ENCODE results near the gene SERTAD3.
"Not testable (repeated sequence)": the region's sequence is repeated elsewhere in the genome, so short reads cannot be mapped to it uniquely, and the experiment has no call there.

SERTAD3 gene

GRCh38 chr19:40428197-40428596 is 15.9 kb downstream of the SERTAD3 start:
- not testable (repeated sequence) for DNase-seq (ENCODE audit: extremely low read depth in 1 of 2, low read depth in 1 of 2)

GRCh38 chr19:40425450-40426287 is 18.5 kb downstream of the SERTAD3 start, which contains the start of gene SERTAD1:
SERTAD1 (minus strand) TSS chr19:40425992; CDS start chr19:40423546, 2,446 bp downstream.
- peak; percentile 100 for DNase-seq (ENCODE audit: extremely low read depth in 1 of 2, low read depth in 1 of 2)

- DNase-seq (ENCODE audit: extremely low read depth in 1 of 2, low read depth in 1 of 2): no peak
These were observed 19.3 kb downstream of the SERTAD3 start for GRCh38 chr19:40424637-40425449.

- no peak for DNase-seq (ENCODE audit: extremely low read depth in 1 of 2, low read depth in 1 of 2)
These were observed 20.2 kb downstream of the SERTAD3 start for GRCh38 chr19:40423938-40424337.

GRCh38 chr19:40422748-40423566 is 21.2 kb downstream of the SERTAD3 start:
- DNase-seq (ENCODE audit: extremely low read depth in 1 of 2, low read depth in 1 of 2): no peak

- DNase-seq (ENCODE audit: extremely low read depth in 1 of 2, low read depth in 1 of 2): no peak
These were observed 22.0 kb downstream of the SERTAD3 start for GRCh38 chr19:40421993-40422747.

GRCh38 chr19:40420766-40421765 is 23.1 kb downstream of the SERTAD3 start:
- DNase-seq (ENCODE audit: extremely low read depth in 1 of 2, low read depth in 1 of 2): peak in 1 of 2 donors; percentile 48

- no peak for DNase-seq (ENCODE audit: extremely low read depth in 1 of 2, low read depth in 1 of 2)
These were observed 23.7 kb downstream of the SERTAD3 start for GRCh38 chr19:40420451-40420765.

- no peak for DNase-seq (ENCODE audit: extremely low read depth in 1 of 2, low read depth in 1 of 2)
These were observed 24.4 kb downstream of the SERTAD3 start for GRCh38 chr19:40419780-40420179.

- no peak for DNase-seq (ENCODE audit: extremely low read depth in 1 of 2, low read depth in 1 of 2)
These were observed 25.0 kb downstream of the SERTAD3 start for GRCh38 chr19:40419066-40419612.

- DNase-seq (ENCODE audit: extremely low read depth in 1 of 2, low read depth in 1 of 2): no peak
These were observed 26.1 kb downstream of the SERTAD3 start for GRCh38 chr19:40418040-40418439.

- no peak for DNase-seq (ENCODE audit: extremely low read depth in 1 of 2, low read depth in 1 of 2)
These were observed 26.5 kb downstream of the SERTAD3 start for GRCh38 chr19:40417643-40417981.

GRCh38 chr19:40416918-40417642 is 27.1 kb downstream of the SERTAD3 start:
- DNase-seq (ENCODE audit: extremely low read depth in 1 of 2, low read depth in 1 of 2): no peak

- no peak for DNase-seq (ENCODE audit: extremely low read depth in 1 of 2, low read depth in 1 of 2)
These were observed 28.4 kb downstream of the SERTAD3 start for GRCh38 chr19:40415768-40416167.

- DNase-seq (ENCODE audit: extremely low read depth in 1 of 2, low read depth in 1 of 2): no peak
These were observed 29.3 kb downstream of the SERTAD3 start for GRCh38 chr19:40414542-40415535.

GRCh38 chr19:40413291-40413845 is 30.8 kb downstream of the SERTAD3 start, which contains the start of gene PRX:
PRX (minus strand) TSS chr19:40413378; CDS start chr19:40407932, 5,446 bp downstream.
- no peak for DNase-seq (ENCODE audit: extremely low read depth in 1 of 2, low read depth in 1 of 2)

GRCh38 chr19:40412866-40413265 is 31.3 kb downstream of the SERTAD3 start:
- no peak for DNase-seq (ENCODE audit: extremely low read depth in 1 of 2, low read depth in 1 of 2)

Data from stimulated activated CD8-positive, alpha-beta memory T cell treated with anti-CD3 and anti-CD28 coated beads, Interleukin-7, amount 100 ng/mL, for 48 hours (primary cell).